HepG2 (cell line): ENCODE results near the gene TBX3. TPM values are rescaled to one million over a fixed set of nuclear protein-coding genes. Genes with fewer than 3 reads are reported as not detected.

ENCODE experiments used
- ADNP ChIP-seq: sonication (generic); formaldehyde crosslinking; IDR thresholded peaks from 2 replicates; pipeline ENCODE4 v1.4.0; 2020; ENCODE audit warnings: missing genetic modification reagents
- CBX2 ChIP-seq, 2 experiments: fragments of 200-600 bp in 1 of 2; sonication (generic); formaldehyde crosslinking in 1 of 2; IDR thresholded peaks; 2 replicates each; pipeline versions ENCODE4 v1.7.0 to v1.8.1; 2018 to 2022; ENCODE audit warnings: low read depth in 2 of 2, low read length in 1 of 2, mild to moderate bottlenecking in 1 of 2, missing genetic modification reagents in 1 of 2
- DR1 ChIP-seq: sonication (generic); formaldehyde crosslinking; IDR thresholded peaks from 2 replicates; pipeline ENCODE4 v1.8.0; 2021; ENCODE audit warnings: mild to moderate bottlenecking, missing genetic modification reagents, inconsistent platforms
- FOXJ3 ChIP-seq: sonication (generic); formaldehyde crosslinking; IDR thresholded peaks from 2 replicates; pipeline ENCODE4 v1.4.0; 2020; ENCODE audit warnings: missing genetic modification reagents, mild to moderate bottlenecking, borderline replicate concordance
- HOXA9 ChIP-seq: sonication (generic); formaldehyde crosslinking; IDR thresholded peaks from 2 replicates; pipeline ENCODE4 v1.8.1; 2022; ENCODE audit warnings: missing genetic modification reagents, mild to moderate bottlenecking, moderate library complexity, borderline replicate concordance
- LCORL ChIP-seq, 2 experiments: fragments of 450-650 bp in 1 of 2; sonication (generic) in 1 of 2; formaldehyde crosslinking in 1 of 2; IDR thresholded peaks; 2 replicates each; pipeline versions ENCODE4 v1.5.0 to v1.6.1; 2017 to 2020; ENCODE audit warnings: antibody characterized with exemption in 1 of 2, missing genetic modification reagents in 1 of 2
- MAFK ChIP-seq, 2 experiments: IDR thresholded peaks in 1 of 2; conservative IDR thresholded peaks in 1 of 2; 2 replicates each; pipeline ENCODE4 v1.6.1; 2011; ENCODE audit warnings: improper control_type of control experiment in 2 of 2, low read length in 2 of 2
- MED13 ChIP-seq: sonication (generic); formaldehyde crosslinking; IDR thresholded peaks from 2 replicates; pipeline ENCODE4 v1.5.0; 2020; ENCODE audit warnings: missing genetic modification reagents
- NFE2L1 ChIP-seq: sonication (generic); formaldehyde crosslinking; IDR thresholded peaks from 2 replicates; pipeline ENCODE4 v1.4.0; 2020; ENCODE audit warnings: missing genetic modification reagents, mild to moderate bottlenecking, borderline replicate concordance
- NFIB ChIP-seq: sonication (generic); formaldehyde crosslinking; IDR thresholded peaks from 2 replicates; pipeline ENCODE4 v1.9.0; 2021; ENCODE audit warnings: missing genetic modification reagents, mild to moderate bottlenecking, borderline replicate concordance
- PCBP2 ChIP-seq: fragments of 200-400 bp; formaldehyde crosslinking; optimal IDR thresholded peaks from 2 replicates; pipeline ENCODE3; 2018; ENCODE audit warnings: low read length, low read depth; ENCODE audit not compliant: poor library complexity, severe bottlenecking
- PHF5A ChIP-seq: IDR thresholded peaks from one replicate; pipeline ENCODE4 v1.6.1; 2018; ENCODE audit warnings: low read depth, missing genetic modification reagents; ENCODE audit not compliant: unreplicated experiment
- POGZ ChIP-seq: sonication (generic); formaldehyde crosslinking; IDR thresholded peaks from 2 replicates; pipeline ENCODE4 v1.4.0; 2020; ENCODE audit warnings: mild to moderate bottlenecking, missing genetic modification reagents
- POLR2A ChIP-seq, 2 experiments: IDR thresholded peaks; 2 replicates each; pipeline ENCODE4 v1.6.1; 2011; ENCODE audit warnings: low read depth in 2 of 2, low read length in 2 of 2, mild to moderate bottlenecking in 1 of 2, moderate library complexity in 1 of 2; ENCODE audit not compliant: insufficient read depth in 1 of 2
- SALL2 ChIP-seq: sonication (generic); formaldehyde crosslinking; IDR thresholded peaks from 2 replicates; pipeline ENCODE4 v1.8.1; 2023; ENCODE audit warnings: mild to moderate bottlenecking, missing genetic modification reagents, inconsistent platforms
- ZNF3 ChIP-seq: IDR thresholded peaks from 2 replicates; pipeline ENCODE4 v1.7.0; 2017; ENCODE audit warnings: inconsistent platforms
- ZNF33B ChIP-seq: sonication (generic); formaldehyde crosslinking; IDR thresholded peaks from 2 replicates; pipeline ENCODE4 v1.5.1; 2020; ENCODE audit warnings: mild to moderate bottlenecking, missing genetic modification reagents
- ZNF44 ChIP-seq: sonication (generic); formaldehyde crosslinking; IDR thresholded peaks from 2 replicates; pipeline ENCODE4 v1.5.1; 2020; ENCODE audit warnings: mild to moderate bottlenecking, missing genetic modification reagents
- polyA plus RNA-seq, 8 experiments: library from polyadenylated mRNA; depleted of rRNA in 3 of 8; stranded (reverse) in 7 of 8; unstranded in 1 of 8; fragments of >200 nt; fragmentation: Illumina TruSeq in 4 of 8; extraction: Trizol in 4 of 8; gene quantifications; 2 replicates each; pipeline versions ENCODE4 v1.2.1 to v1.2.3, GENCODE V29; 2011 to 2016; ENCODE audit warnings: low read depth in 4 of 8, missing spikeins in 1 of 8, mixed read lengths in 1 of 8; ENCODE audit not compliant: insufficient read depth in 1 of 8
- total RNA-seq, 5 experiments: library from RNA; depleted of rRNA; stranded (reverse); fragments of >200 nt; fragmentation: Illumina TruSeq; extraction: Trizol; gene quantifications; 2 replicates each; pipeline ENCODE4 v1.2.3, GENCODE V29; 2016; ENCODE audit warnings: low read depth in 1 of 5
- TF ChIP-seq, protein P1 (sequence below): sonication (generic); formaldehyde crosslinking; IDR thresholded peaks from 2 replicates; pipeline ENCODE4 v1.8.0; 2022; ENCODE audit warnings: missing genetic modification reagents, mild to moderate bottlenecking, moderate library complexity, borderline replicate concordance
- TF ChIP-seq, protein P2 (sequence below): sonication (generic); formaldehyde crosslinking; IDR thresholded peaks from 2 replicates; pipeline ENCODE4 v1.5.0; 2020; ENCODE audit warnings: mild to moderate bottlenecking, missing genetic modification reagents
- TF ChIP-seq, protein P3 (sequence below): IDR thresholded peaks from 2 replicates; pipeline ENCODE4 v1.6.1; 2012; ENCODE audit warnings: low read length, improper control_type of control experiment

TBX3 gene
- total and polyA plus RNA-seq, 2 of the 13 experiments (the other 11 are each of a cell fraction or from before 2014, with no cell fraction given): 27.1 to 42.4 TPM

DNA sequence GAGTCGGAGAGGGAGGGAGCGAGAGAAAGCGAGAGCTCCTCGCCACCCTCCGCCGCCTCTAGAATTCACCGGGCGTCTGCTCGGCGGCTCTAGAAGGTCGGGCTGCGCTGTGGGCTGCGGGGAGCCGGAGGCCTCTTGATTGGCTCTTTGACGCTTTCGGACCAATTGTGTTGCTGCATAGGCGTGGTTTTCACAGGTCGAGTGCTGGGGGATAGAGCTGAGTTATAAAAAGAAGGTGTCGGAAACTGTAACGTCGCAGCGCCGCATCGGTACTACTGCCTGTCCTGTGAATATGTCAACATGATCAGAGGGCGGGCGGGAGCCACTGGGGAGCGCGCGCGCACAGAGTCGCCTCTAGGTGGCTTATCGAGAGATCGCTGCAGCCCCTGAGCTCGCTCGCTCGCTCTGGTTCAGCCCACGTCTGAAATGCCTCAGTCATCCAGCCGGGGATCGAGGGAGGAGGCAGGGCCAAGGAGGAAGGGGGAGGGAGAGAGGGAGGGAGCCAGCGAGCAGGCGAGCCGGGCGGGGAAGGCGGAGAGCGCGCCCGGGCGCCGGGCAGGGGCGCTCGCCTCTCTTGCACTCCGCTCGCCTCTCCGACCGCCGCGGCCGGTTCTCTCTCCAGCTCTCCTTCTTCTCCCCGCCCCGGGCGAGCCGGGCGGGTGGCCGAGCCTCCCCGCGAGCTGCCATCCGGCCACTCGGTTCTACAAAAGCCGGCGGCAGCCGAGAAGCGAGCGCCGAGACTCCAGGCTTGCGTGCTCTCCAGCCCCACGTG lies at the start of gene TBX3 (continued):
- TF ChIP-seq, protein P1, sequence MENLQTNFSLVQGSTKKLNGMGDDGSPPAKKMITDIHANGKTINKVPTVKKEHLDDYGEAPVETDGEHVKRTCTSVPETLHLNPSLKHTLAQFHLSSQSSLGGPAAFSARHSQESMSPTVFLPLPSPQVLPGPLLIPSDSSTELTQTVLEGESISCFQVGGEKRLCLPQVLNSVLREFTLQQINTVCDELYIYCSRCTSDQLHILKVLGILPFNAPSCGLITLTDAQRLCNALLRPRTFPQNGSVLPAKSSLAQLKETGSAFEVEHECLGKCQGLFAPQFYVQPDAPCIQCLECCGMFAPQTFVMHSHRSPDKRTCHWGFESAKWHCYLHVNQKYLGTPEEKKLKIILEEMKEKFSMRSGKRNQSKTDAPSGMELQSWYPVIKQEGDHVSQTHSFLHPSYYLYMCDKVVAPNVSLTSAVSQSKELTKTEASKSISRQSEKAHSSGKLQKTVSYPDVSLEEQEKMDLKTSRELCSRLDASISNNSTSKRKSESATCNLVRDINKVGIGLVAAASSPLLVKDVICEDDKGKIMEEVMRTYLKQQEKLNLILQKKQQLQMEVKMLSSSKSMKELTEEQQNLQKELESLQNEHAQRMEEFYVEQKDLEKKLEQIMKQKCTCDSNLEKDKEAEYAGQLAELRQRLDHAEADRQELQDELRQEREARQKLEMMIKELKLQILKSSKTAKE: peak; percentile 82
- 0 out of 2 replicates have a peak, but pooled peaks have one; percentile 24 for TF ChIP-seq MED13 (CRISPR knock-in tag)
- TF ChIP-seq ADNP (CRISPR knock-in tag): no peak
- TF ChIP-seq MAFK (conservative IDR thresholded peaks at IDR 0.05 in 1 of 2, IDR thresholded peaks at IDR 0.05 in 1 of 2; ENCODE audit: low read length in 2 of 2): no peak
- TF ChIP-seq CBX2 (IDR thresholded peaks at IDR 0.05; ENCODE audit: low read depth, low read length): no peak
- TF ChIP-seq CBX2 (CRISPR knock-in tag; IDR thresholded peaks at IDR 0.05; ENCODE audit: low read depth): no peak
- peak; percentile 81 for TF ChIP-seq HOXA9 (CRISPR knock-in tag)
- no peak for TF ChIP-seq ZNF3 (CRISPR knock-in tag)
- TF ChIP-seq SALL2 (CRISPR knock-in tag): peak; percentile 47; the same call in 1 of the 2 replicates
- TF ChIP-seq FOXJ3 (CRISPR knock-in tag): peak; percentile 34; the same call in 1 of the 2 replicates
- TF ChIP-seq, protein P2, sequence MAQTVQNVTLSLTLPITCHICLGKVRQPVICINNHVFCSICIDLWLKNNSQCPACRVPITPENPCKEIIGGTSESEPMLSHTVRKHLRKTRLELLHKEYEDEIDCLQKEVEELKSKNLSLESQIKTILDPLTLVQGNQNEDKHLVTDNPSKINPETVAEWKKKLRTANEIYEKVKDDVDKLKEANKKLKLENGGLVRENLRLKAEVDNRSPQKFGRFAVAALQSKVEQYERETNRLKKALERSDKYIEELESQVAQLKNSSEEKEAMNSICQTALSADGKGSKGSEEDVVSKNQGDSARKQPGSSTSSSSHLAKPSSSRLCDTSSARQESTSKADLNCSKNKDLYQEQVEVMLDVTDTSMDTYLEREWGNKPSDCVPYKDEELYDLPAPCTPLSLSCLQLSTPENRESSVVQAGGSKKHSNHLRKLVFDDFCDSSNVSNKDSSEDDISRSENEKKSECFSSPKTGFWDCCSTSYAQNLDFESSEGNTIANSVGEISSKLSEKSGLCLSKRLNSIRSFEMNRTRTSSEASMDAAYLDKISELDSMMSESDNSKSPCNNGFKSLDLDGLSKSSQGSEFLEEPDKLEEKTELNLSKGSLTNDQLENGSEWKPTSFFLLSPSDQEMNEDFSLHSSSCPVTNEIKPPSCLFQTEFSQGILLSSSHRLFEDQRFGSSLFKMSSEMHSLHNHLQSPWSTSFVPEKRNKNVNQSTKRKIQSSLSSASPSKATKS (CRISPR knock-in tag): 0 out of 2 replicates have a peak, but pooled peaks have one; percentile 56
- TF ChIP-seq POGZ (CRISPR knock-in tag): peak; percentile 86
- peak; percentile 83 for TF ChIP-seq DR1 (CRISPR knock-in tag)
- TF ChIP-seq NFE2L1 (CRISPR knock-in tag): no peak
- TF ChIP-seq ZNF44 (CRISPR knock-in tag): no peak; the same call in 1 of the 2 replicates
- no peak for TF ChIP-seq LCORL (IDR thresholded peaks at IDR 0.05)
- peak; percentile 77 for TF ChIP-seq LCORL (CRISPR knock-in tag; IDR thresholded peaks at IDR 0.05)
- no peak for TF ChIP-seq NFIB
- peak; percentile 58 for TF ChIP-seq PCBP2
- TF ChIP-seq POLR2A (IDR thresholded peaks at IDR 0.05; ENCODE audit: insufficient read depth in 1 of 2, low read depth in 2 of 2, low read length in 2 of 2): peak; percentile 88 to 91
- TF ChIP-seq ZNF33B: 0 out of 2 replicates have a peak, but pooled peaks have one; percentile 29
- TF ChIP-seq PHF5A (CRISPR knock-in tag): no peak
- TF ChIP-seq, protein P3, sequence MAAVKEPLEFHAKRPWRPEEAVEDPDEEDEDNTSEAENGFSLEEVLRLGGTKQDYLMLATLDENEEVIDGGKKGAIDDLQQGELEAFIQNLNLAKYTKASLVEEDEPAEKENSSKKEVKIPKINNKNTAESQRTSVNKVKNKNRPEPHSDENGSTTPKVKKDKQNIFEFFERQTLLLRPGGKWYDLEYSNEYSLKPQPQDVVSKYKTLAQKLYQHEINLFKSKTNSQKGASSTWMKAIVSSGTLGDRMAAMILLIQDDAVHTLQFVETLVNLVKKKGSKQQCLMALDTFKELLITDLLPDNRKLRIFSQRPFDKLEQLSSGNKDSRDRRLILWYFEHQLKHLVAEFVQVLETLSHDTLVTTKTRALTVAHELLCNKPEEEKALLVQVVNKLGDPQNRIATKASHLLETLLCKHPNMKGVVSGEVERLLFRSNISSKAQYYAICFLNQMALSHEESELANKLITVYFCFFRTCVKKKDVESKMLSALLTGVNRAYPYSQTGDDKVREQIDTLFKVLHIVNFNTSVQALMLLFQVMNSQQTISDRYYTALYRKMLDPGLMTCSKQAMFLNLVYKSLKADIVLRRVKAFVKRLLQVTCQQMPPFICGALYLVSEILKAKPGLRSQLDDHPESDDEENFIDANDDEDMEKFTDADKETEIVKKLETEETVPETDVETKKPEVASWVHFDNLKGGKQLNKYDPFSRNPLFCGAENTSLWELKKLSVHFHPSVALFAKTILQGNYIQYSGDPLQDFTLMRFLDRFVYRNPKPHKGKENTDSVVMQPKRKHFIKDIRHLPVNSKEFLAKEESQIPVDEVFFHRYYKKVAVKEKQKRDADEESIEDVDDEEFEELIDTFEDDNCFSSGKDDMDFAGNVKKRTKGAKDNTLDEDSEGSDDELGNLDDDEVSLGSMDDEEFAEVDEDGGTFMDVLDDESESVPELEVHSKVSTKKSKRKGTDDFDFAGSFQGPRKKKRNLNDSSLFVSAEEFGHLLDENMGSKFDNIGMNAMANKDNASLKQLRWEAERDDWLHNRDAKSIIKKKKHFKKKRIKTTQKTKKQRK: no peak
